Activated T-helper 9 cell treated with anti-CD3 and anti-CD28 coated beads, Interleukin-2, amount 50 U/mL, for 16 hours (primary cell): ENCODE measurements around the gene OOSP2.
"Not testable (repeated sequence)": the region's sequence is repeated elsewhere in the genome, so short reads cannot be mapped to it uniquely, and the experiment has no call there.

Source experiments
- DNase-seq: peaks from one replicate; pipeline ENCODE4 v3.0.0-alpha.2; 2020; ENCODE audit warnings: low read depth

The OOSP2 gene, protein sequence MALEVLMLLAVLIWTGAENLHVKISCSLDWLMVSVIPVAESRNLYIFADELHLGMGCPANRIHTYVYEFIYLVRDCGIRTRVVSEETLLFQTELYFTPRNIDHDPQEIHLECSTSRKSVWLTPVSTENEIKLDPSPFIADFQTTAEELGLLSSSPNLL

GRCh38 chr11:60040109-60040508 is at the start of gene OOSP2:
Gene OOSP2, plus strand, starts transcription at chr11:60040409. Its CDS starts 51 bp downstream, at chr11:60040460.
- DNase-seq = no peak

GRCh38 chr11:59990421-59990820 is 49.8 kb upstream of the OOSP2 start:
- no peak for DNase-seq

DNA sequence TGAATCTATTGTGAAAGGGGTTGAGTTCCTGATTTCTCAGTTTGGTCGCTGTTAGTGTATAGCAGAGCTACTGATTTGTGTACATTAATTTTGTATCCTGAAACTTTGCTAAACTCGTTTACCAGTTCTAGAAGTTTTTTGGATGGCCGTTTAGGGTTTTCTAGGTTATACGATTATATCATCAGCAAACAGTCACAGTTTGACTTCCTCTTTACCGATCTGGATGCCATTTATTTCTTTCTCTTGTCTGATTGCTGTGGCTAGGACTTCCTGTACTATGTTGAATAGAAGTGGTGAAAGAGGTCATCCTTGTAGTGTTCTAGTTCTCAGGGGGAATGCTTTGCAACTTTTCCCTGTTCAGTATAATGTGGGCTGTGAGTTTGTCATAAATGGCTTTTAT is 47.8 kb upstream of the OOSP2 start:
- no peak for DNase-seq

DNA sequence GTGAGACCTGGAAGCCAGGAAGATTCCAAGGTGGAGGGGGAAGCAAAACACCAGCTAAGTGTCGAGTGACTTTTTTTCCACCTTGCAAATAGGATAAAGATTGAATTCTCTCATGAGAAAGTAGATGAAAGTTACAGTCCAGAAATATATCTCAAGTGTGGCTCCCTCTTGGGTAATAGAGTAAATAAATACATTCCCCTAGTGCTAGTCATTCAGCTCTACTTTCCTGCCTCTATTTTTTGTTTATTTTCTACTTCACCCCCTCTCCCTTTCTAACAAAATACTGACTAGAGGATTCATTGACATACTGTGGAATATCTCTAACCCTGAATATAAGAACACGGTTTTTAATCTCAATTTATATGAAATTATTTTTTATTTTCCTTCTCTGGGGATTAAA is 42.4 kb upstream of the OOSP2 start:
- no peak for DNase-seq

DNA sequence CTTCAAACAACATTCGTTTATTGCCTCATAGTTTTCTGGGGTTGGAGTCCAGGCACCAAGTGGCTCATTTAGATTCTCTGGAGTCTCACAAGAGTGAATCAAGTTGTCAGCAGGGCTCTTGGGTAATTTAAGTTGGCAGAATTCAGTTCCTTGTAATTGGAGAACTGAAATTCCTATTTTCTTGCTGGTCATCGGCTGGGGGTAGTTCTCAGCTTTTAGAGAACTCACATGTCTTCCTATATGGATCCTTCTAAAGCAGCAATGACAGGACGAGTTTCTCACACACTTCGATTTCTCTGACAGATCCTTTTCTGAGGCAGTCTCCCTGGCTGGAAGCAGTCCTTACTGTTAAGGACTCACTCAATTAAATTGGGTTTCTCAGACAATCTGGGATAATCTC is 40.5 kb upstream of the OOSP2 start:
- DNase-seq = no peak

- DNase-seq = no peak
Observed at GRCh38 chr11:60003729-60004128, 36.5 kb upstream of the OOSP2 start.

- DNase-seq = no peak
Observed at GRCh38 chr11:60005360-60005759, 34.8 kb upstream of the OOSP2 start.

DNA sequence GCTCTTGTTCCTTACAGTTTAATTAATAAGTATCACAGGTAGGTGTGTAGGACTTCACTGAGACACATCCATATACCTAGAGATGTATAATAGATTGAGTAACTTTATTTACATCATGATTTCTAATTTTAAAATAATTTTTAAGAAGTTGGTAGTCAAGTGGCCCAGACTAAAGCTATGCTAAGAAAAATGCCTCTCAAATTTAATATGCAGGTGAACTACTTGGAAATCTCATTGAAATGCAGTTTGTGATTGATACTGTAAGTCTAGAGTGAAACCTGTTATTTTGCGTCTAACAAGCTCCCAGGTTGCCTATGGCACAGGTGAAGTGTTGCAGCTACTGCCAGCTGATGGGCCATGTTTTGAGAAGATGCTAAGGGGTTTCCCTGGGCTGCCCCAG is 23.3 kb upstream of the OOSP2 start, which contains the start of gene OOSP4B:
Gene OOSP4B (plus strand): TSS at position 301 of the 400 bp plus-strand sequence.
- DNase-seq = no peak

DNA sequence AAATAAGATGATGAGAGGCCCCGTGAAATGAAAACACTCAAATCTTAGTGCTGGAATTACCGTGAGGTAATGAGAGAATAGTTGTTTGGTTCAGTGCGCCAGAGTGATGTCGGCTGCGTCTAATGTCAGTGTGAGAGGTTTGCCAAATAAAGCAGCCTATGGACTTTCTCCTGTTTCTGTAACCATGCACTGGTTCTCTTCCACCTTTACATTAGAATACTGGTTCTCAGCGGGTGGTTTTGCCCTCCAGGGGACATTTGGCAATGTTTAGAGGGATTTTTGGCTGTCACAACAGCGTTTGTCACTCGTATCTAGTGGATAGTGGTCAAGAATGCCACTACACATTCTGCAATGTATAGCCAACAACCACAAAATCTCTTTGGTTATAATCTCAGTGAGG is 22.2 kb upstream of the OOSP2 start:
- no peak for DNase-seq

GRCh38 chr11:60020376-60020775 is 19.8 kb upstream of the OOSP2 start:
- not testable (repeated sequence) for DNase-seq

GRCh38 chr11:60029015-60029632 is 11.1 kb upstream of the OOSP2 start:
- DNase-seq = no peak

DNA sequence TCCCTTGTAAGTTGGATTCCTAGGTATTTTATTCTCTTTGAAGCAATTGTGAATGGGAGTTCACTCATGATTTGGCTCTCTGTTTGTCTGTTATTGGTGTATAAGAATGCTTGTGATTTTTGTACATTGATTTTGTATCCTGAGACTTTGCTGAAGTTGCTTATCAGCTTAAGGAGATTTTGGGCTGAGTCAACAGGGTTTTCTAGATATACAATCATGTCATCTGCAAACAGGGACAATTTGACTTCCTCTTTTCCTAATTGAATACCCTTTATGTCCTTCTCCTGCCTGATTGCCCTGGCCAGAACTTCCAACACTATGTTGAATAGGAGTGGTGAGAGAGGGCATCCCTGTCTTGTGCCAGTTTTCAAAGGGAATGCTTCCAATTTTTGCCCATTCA is 10.2 kb downstream of the OOSP2 start:
- not testable (repeated sequence) for DNase-seq

- not testable (repeated sequence) for DNase-seq
Observed at GRCh38 chr11:60050839-60051238, 10.6 kb downstream of the OOSP2 start.

DNA sequence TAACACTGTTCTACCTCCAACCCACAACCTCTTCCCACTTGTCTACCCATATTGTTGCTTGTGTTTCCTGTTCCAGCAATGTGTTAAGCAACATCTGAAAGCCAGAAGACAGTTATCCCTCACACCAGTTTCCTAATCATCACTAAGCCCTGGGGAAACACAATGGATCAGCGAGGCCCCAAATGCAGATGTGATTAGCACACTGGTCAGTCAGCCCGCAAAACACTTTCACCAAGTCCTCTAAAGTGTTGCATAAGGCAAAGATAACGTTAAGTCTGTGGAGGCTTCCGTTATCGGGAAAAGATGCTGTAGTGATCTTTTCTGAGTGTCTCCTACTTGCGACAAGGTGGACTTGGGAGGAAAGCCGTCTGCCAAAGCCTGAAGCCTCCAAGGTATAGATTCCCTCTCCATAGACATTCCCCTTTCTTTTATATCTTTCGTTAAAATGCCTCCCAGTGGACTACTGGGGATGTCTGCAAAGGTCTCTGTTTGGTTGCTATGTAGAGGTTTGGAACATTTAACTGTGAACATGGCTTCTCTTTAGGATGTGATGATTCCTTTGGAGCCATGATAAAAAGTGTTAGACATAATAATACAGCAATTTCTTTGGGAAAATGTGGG is 16.2 kb downstream of the OOSP2 start, which contains the start of gene MS4A3:
Gene MS4A3 (plus strand): TSS at position 317 of the 621 bp plus-strand sequence. CDS start 4,496 bp downstream, outside the sequence.
- no peak for DNase-seq

DNA sequence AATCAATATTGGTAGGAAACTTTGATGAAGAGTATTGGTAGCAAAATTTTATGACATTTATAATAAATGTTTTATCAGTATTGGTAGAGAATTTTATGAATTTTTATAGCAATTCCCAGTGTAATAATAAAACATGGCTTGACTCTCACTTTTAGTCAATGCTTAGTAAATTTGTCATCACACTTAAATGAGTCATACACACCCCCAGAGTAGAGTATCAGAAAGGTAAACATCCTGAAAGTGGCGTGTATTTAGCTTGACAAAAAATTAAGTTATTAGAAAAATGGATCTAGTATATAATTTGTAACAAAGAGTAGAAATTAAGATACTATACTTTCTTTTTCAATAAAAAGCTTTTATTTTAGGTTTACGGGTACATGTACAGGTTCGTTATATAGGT is 18.8 kb downstream of the OOSP2 start:
- no peak for DNase-seq

DNA sequence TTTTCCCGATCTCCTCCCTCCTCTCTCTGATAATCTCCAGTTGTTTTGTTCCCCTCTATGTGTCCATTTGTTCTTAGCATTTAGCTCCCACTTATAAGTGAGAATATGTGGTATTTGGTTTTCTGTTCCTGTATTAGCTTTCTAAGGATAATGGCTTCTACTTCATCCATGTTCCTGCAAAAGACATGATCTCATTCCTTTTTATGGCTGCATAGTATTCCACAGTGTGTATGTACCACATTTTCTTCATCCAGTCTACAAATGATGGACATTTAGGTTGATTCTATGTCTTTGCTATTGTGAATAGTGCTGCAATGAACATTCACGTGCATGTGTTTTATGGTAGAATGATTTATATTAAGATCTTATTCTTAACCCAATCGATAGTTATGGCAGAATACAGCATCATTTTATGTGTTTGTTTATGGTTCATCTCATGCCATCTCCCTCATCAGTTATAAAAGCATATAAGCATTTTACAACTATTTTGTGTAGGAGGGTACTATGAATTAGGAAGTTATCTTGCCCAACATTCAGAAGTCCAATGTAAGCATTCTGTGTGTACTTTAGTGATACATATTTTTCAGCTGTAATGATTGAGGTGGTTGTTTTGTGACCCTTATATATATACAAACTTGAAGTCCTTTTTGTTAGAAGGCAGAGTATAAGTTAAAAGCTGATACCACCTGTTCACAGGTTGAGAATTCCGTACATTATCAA is 19.5 kb downstream of the OOSP2 start:
- DNase-seq = no peak

GRCh38 chr11:60064111-60064510 is 23.9 kb downstream of the OOSP2 start:
- DNase-seq = no peak

DNA sequence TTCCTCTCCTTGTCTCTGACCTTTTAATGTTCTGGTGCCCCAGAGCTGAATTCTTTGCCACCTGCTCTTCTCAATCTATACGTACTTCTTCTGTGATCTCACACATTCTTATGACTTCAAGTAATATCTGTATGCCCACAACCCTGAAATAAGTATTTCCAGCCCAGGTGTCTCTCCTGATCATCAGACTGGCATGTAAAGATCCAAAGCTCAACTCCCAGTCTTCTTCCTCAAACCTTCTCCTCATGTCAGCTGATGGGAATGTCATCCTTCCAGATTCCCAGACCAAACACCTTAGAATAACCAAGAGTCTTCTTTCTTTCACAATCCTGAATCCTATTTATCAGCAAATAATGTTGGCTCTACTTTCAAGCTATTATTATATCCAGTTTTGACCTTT is 25.6 kb downstream of the OOSP2 start:
- no peak for DNase-seq

- no peak for DNase-seq
Observed at GRCh38 chr11:60069450-60069849, 29.2 kb downstream of the OOSP2 start.

DNA sequence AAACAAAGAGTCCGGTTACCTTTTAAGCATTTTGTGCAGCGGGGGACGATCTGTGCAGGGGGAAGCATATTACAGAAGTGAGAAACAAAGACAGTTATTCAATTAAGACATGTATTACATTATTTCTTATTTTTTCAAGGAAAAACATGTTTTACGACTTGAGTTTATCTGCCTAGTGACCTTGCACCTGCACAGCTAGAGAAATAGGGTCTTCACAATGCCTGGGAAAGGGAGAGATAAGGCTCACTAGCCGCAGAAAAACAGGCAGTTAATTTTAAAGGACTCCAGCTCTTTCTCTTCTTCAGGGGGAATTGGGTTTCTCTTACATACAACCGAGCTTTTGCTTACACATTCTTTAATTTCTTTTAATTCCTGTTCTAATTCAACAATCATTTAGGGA is 31.4 kb downstream of the OOSP2 start:
- not testable (repeated sequence) for DNase-seq

GRCh38 chr11:60077216-60077817 is 37.1 kb downstream of the OOSP2 start:
- DNase-seq = no peak

DNA sequence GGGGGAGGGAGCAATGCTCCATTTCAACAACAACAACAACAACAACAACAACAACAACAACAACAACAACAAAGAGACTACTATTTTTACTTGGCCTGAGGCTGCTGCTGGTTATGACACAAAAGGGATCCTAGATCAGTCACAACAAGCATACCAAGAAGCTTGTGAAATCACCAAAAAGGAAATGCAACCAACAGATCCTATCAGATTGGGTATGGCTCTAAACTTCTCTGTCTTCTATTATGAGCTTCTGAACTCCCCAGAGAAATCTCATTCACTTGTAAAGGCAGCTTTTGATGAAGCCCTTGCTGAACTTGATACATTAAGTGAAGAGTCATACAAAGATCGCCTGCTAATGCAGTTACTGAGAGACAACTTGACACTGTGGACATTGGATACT is 37.8 kb downstream of the OOSP2 start:
- no peak for DNase-seq
